Thoracic aorta (tissue), 2 donors: ENCODE data around the gene MESP2. TPM values are rescaled to one million over a fixed set of nuclear protein-coding genes. Genes with fewer than 3 reads are reported as not detected.

ENCODE experiments used
- ATAC-seq: fragments of 150-250 bp; one replicate; pipeline ENCODE4 v1.8.0; 2017; ENCODE audit warnings: low read depth; ENCODE audit not compliant: insufficient number of reproducible peaks, low FRiP score
- DNase-seq: peaks from one replicate; pipeline ENCODE4 v3.0.0-alpha.2; 2020; ENCODE audit warnings: low spot score
- H3K27ac ChIP-seq, 2 donors: fragments of 200-600 bp; sonication (generic); 1 replicate in 1 of 2; 2 replicates in 1 of 2; pipeline ENCODE4 v1.5.1; 2016; ENCODE audit warnings: mild to moderate bottlenecking in 2 of 2, moderate library complexity in 2 of 2
- H3K27me3 ChIP-seq: fragments of 200-600 bp; sonication (generic); replicated peaks from 2 replicates; pipeline ENCODE4 v1.6.0; 2016; ENCODE audit warnings: mild to moderate bottlenecking; ENCODE audit not compliant: insufficient read depth
- H3K36me3 ChIP-seq: fragments of 200-600 bp; sonication (generic); one replicate; pipeline ENCODE4 v1.5.1; 2016
- H3K4me1 ChIP-seq, 2 donors: fragments of 200-600 bp; sonication (generic); 1 replicate in 1 of 2; 2 replicates in 1 of 2; pipeline versions ENCODE4 v1.5.1 to v1.6.0; 2016; ENCODE audit warnings: low read depth in 2 of 2, mild to moderate bottlenecking in 1 of 2; ENCODE audit not compliant: control insufficient read depth in 1 of 2
- H3K4me3 ChIP-seq: fragments of 200-600 bp; sonication (generic); 2 replicates; pipeline ENCODE4 v1.5.1; 2016; ENCODE audit warnings: mild to moderate bottlenecking
- H3K9me3 ChIP-seq: fragments of 200-600 bp; sonication (generic); 2 replicates; pipeline ENCODE4 v1.5.1; 2016
- total RNA-seq, 2 donors: library from RNA; depleted of rRNA; stranded (reverse); fragments of >200 nt; gene quantifications; one replicate each; pipeline versions ENCODE4 v1.1.0 to v1.2.3, GENCODE V29; 2016
- TF ChIP-seq, protein P1 (sequence below): fragments of 200-600 bp; sonication (generic); IDR thresholded peaks from one replicate; pipeline ENCODE4 v1.5.1; 2019; ENCODE audit warnings: antibody characterized with exemption

Gene MESP2
- total RNA-seq, 2 donors from 2014 or later = 1.8 TPM; not detected in 1

DNA sequence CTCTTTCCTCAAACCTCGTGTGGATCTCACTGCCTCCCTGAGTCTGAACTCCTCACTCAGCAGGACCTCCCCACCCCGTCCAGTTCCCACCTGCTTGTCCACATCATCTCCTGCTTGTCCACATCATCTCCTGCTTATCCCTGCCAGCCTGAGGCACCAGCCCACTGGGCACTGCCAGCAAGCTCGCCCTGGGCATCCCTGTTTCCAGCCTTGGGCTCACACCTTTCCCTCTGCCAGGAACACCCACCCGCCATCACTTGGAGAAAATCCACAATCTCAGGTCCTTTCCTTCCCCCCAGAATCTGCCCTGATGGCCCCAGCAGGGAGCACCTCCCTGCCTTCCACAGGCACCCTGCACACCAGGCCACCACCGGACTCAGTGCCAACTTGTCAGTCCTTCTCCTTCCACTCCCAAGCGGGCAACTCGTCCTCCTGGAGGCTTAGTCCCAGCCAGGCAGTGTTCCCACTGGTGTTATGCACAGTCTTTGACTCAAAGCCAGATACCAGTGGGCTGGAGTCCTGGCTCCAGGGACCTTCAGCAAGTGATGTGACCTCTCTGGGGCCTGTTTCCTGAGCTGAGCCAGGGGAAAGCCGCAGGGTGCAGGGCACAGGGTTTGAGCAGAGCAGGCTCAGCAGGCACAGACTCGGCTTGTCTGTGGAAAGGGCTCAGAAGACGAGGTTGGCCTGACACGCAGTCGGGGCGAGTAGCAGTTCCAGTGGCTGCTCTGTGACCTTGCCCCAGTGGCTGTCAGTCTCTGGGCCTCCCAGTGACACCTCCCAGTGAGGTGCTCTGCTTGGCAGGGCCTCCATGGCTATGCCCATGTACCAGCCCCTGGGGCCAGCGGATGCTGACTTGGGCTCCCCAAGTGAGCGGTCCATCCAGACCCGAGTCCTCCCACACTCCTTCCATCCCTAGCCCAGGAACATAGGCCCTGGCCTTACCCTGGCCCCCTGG lies 9.5 kb upstream of the MESP2 start:
- DNase-seq = no peak
- ATAC-seq = no peak
- H3K4me3 ChIP-seq = no peak overlapping the region
- TF ChIP-seq, protein P1, sequence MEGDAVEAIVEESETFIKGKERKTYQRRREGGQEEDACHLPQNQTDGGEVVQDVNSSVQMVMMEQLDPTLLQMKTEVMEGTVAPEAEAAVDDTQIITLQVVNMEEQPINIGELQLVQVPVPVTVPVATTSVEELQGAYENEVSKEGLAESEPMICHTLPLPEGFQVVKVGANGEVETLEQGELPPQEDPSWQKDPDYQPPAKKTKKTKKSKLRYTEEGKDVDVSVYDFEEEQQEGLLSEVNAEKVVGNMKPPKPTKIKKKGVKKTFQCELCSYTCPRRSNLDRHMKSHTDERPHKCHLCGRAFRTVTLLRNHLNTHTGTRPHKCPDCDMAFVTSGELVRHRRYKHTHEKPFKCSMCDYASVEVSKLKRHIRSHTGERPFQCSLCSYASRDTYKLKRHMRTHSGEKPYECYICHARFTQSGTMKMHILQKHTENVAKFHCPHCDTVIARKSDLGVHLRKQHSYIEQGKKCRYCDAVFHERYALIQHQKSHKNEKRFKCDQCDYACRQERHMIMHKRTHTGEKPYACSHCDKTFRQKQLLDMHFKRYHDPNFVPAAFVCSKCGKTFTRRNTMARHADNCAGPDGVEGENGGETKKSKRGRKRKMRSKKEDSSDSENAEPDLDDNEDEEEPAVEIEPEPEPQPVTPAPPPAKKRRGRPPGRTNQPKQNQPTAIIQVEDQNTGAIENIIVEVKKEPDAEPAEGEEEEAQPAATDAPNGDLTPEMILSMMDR = no peak
- H3K27me3 ChIP-seq = no peaks in the 10 kb centered on the region
- H3K9me3 ChIP-seq = no peaks in the 10 kb centered on the region
- H3K4me1 ChIP-seq = no peaks in the 10 kb centered on the region
- no peaks in the 10 kb centered on the region for H3K36me3 ChIP-seq
- no peak overlapping the region for H3K27ac ChIP-seq

DNA sequence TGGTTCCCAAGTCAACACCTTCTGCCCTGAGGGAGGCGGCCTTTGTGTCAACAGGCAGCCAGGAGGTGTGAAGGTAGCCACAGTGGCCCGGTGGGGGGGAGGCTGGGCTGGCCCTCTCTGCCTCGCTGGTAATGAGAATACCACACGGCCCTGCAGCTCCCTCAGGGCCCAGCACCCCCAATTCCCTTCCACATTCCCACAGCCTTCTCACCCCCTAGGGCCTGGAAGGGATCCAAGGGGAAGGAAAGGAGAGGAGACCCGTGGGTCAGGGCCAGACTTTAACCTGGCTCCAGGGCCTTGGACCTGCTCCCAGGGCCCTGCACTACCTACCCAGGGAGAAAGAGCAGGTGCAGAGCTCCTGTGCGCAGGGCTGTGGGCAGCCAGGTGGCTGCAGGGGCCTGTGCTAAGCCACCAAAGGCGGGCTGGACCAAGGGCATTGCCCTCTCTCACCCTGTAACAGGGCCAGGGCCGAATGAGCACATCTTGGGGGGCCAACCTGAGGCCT lies 8.7 kb upstream of the MESP2 start:
- no peaks in the 10 kb centered on the region for H3K27me3 ChIP-seq
- H3K36me3 ChIP-seq = no peaks in the 10 kb centered on the region
- H3K27ac ChIP-seq = no peak overlapping the region
- TF ChIP-seq, protein P1 = no peak
- DNase-seq (no peak), ATAC-seq (no peak)
- no peaks in the 10 kb centered on the region for H3K4me1 ChIP-seq
- no peaks in the 10 kb centered on the region for H3K9me3 ChIP-seq
- H3K4me3 ChIP-seq = no peak overlapping the region

DNA sequence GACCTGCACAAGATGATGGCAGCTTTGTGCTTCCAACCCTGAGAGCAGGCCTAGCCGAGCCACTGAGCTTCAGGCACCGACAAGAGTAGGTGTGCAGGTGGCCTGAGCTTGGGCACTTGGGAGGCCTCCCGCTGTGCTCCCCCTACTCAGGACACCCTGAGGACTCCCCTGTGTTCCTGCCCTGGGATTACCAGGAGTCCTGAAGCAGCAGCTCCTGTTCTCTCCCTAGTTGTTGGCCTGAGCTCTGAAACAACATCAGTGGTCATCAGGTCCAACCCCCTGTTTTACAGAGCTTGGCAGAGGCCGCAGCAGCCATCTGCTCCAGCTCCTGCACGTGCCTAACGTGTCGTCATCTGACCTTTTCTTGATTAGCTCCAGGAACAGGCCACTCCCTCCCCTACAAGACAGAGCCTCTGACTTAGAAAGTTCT lies 8.0 kb upstream of the MESP2 start:
- Histone ChIP-seq H3K4me1 (no peaks in the 10 kb centered on the region), H3K4me3 (no peak overlapping the region), H3K27me3 (no peaks in the 10 kb centered on the region), H3K27ac (no peak overlapping the region), H3K9me3 (no peaks in the 10 kb centered on the region), H3K36me3 (no peaks in the 10 kb centered on the region)
- ATAC-seq (no peak), DNase-seq (no peak)
- TF ChIP-seq, protein P1 = no peak

DNA sequence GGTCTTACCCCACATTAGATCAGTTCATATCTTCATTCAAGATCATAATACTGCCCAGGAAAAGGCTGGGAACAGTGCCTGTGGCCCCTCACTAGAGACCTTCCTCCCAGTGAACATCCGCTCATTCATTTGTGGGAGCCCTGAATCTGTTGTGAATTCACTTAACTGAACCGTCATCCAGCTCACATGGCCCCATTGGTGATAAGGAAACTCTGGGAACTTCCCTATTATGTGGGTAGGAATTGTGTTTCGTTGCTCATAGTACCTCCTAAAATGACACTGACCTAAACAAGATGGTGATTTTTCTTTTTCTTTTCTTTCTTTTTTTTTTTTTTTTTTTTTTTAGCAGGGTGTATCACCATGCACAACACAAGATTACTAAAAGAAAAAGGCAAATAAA lies 6.8 kb upstream of the MESP2 start:
- H3K36me3 ChIP-seq = no peaks in the 10 kb centered on the region
- no peaks in the 10 kb centered on the region for H3K9me3 ChIP-seq
- H3K4me3 ChIP-seq = no peak overlapping the region
- H3K4me1 ChIP-seq = no peaks in the 10 kb centered on the region
- H3K27ac ChIP-seq = no peak overlapping the region
- no peak for DNase-seq
- no peak for ATAC-seq
- TF ChIP-seq, protein P1 = no peak
- no peaks in the 10 kb centered on the region for H3K27me3 ChIP-seq

DNA sequence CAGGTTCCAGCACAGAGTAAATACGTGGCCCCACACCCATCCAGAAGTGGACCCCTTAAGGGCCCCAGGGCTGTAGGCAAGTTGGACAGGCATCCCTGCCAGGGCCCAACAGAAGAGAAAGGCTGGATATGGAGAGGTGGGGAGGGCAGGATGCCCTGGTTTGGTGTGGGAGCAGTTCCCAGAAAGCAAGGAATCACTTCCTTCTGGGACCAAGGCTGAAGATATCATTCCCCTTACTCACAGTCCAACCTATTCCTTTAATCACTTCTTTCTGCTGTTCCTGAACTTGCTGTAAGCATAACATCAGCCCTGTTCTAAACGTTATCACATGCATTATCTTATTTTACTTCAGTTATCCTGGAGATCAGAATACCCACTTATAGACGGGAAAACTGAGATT lies 6.1 kb upstream of the MESP2 start:
- Histone ChIP-seq H3K27me3 (no peaks in the 10 kb centered on the region), H3K27ac (no peak overlapping the region), H3K4me1 (no peaks in the 10 kb centered on the region), H3K36me3 (no peaks in the 10 kb centered on the region), H3K4me3 (no peak overlapping the region), H3K9me3 (no peaks in the 10 kb centered on the region)
- TF ChIP-seq, protein P1 = no peak
- ATAC-seq = no peak
- DNase-seq = no peak
